Measurements from ENCODE around the gene KIAA1671.

Gene KIAA1671

DNA sequence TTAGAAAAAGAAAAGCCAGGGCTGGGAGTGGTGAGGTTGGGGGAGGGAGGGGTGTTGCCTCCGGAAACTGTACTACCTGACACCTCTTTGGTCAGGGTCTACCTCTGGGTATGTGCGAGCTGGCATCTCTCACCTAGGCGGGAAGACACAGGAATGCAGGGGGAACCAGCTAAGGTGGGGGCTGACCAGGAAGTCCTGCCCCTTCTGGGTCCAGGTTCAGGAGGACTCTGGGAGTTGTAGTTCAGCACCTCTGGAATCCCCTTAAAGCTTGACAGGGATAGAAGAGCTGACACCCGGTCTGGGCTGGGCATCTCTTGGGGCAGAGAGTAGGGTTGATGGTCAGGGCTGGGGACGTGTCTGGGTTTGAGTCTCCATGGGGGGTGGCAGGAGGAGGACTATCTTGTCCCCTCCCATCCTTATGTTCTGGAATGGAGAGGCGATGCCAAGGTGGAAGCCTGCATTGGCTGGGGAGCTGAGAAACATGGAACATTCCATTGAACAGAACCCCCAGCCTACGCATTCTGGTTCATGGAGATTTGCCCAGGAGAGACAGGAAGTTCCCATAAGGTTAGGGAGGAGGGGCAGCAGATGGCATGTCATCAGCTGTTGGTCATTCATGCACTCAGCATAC lies 2.1 kb upstream of the KIAA1671 start:
- DNase-seq (ENCODE audit: low read depth, low spot score) = no peak
- peak overlapping the region; percentile 12 for H3K27ac ChIP-seq

- peak overlapping the region; percentile 87 for H3K27ac ChIP-seq
Observed at GRCh38 chr22:24952837-24953383, 394 bp downstream of the KIAA1671 start.

DNA sequence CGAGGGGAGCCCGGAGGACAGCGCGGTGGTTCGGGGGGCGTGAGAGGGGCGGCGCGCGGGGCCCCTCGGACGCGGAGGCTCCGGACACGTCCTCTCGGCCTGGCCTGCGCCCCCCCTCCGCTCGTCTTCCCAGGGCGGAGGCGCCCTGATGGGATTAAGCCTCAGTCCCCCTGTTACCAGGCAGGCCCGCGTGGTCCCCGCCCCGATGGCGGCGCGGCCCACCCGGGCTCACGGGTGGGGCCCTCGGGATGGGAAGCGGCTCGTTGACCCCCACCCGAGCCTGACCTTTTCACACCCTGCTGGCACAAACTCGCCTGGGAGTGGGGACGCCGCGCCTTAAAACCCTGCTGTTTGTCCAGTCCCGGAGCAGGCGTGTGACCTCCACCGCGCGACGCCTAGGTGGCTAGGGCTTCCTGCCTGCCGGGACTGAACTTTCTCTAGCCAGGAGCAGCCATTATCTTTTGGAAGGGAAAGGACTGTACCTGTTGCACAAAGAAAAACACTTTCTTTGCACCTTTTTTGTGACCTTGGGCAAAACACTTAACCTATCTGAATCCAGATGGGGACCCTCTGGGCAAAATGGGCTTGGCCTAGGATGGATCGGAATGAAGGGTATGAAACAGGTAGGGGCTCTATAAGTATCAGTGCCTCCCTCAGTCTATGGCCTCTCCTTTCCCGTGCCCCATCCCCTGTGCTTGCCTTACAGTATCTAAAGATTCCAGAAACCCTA lies 1.0 kb downstream of the KIAA1671 start:
- peak overlapping the region; percentile 87 for H3K27ac ChIP-seq
- no peak for DNase-seq (ENCODE audit: low read depth, low spot score)

More at GRCh38 chr22:24952837-24953383, 394 bp downstream of the KIAA1671 start:
- DNase-seq (ENCODE audit: low read depth, low spot score) = no peak

DNA sequence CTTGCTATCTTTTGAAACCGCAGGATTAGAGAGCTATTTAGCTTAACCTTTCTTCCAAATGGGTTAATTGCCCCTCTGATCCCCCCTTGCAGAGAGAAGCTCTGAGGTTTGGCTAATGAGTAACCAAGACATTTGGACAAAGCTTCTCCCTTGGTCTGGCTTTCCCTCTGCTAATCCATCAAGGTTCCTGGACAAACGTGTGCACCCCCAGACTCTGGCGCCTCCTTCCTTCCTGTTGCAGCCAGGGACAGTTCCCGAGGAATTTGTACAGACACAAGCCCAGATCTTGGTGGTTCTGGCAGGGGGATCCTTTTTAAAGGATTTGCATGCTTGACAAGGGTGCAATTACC lies 1.6 kb downstream of the KIAA1671 start:
- DNase-seq (ENCODE audit: low read depth, low spot score) = no peak
- peak overlapping the region; percentile 87 for H3K27ac ChIP-seq

GRCh38 chr22:24954856-24955255 lies 2.3 kb downstream of the KIAA1671 start:
- DNase-seq (ENCODE audit: low read depth, low spot score) = no peak

DNA sequence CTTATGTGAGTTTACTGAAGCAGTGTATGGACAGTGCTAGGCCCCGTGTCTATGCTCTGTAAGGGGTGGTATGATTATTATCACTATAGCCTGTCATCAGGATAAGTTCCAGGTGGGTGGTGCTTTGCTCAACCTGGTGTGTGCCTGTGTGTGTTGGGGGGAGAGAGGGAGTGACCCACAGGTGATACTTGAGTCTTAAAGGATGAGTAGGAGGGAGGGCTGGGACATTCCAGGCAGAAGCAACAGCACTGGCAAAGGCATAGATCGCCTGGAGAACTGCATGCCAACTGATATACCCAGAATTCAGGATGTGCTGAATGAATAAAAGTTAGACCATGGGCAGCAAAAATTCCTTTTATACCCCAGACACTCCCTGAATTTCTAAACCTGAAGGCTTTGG lies 4.5 kb downstream of the KIAA1671 start:
- H3K27ac ChIP-seq = peak overlapping the region; percentile 9
- DNase-seq (ENCODE audit: low read depth, low spot score) = no peak

More at GRCh38 chr22:24954856-24955255, 2.3 kb downstream of the KIAA1671 start:
- no peak overlapping the region for H3K27ac ChIP-seq

GRCh38 chr22:24961217-24961844 lies 8.8 kb downstream of the KIAA1671 start:
- no peak overlapping the region for H3K27ac ChIP-seq
- DNase-seq (ENCODE audit: low read depth, low spot score) = no peak

DNA sequence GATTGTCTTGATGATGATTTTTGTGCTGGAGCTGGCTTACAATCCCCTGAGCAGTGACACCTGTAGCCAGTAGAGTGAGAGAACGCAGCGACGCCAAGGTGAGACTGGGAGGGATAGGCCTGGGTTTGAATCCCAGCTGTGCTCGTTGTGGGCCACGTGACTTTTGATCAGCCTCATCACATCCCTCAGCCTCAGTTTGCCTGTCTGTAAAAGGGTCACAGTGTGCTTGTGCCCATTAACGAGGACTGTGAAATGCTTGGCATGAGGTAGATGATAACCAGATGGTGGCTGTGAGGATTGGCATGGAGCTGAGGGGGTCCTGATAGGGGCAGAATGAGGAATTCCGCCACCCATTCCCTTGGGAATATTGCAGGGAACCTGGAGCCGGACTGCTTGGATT lies 9.6 kb downstream of the KIAA1671 start:
- no peak for DNase-seq (ENCODE audit: low read depth, low spot score)
- no peak overlapping the region for H3K27ac ChIP-seq

GRCh38 chr22:24962835-24963234 lies 10.3 kb downstream of the KIAA1671 start:
- H3K27ac ChIP-seq = no peak overlapping the region
- DNase-seq (ENCODE audit: low read depth, low spot score) = no peak

DNA sequence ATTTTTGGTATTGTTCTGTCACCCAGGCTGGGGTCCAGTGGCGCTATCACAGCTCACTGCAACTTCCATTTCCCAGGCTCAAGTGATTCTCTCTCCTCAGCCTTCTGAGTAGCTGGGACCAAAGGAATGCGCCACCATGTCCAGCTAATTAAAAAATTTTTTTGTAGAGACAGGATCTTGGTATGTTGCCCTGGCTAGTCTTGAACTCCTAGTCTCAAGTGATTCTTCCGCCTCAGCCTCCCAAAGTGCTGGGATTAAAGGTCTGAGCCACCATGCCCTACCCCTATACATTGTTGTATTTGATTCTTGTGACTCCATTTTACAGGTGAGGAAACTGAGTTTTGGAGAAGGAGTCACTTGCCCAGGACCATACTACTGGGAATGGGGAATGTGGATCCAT lies 11.9 kb downstream of the KIAA1671 start:
- no peak for DNase-seq (ENCODE audit: low read depth, low spot score)
- peak overlapping the region; percentile 81 for H3K27ac ChIP-seq

DNA sequence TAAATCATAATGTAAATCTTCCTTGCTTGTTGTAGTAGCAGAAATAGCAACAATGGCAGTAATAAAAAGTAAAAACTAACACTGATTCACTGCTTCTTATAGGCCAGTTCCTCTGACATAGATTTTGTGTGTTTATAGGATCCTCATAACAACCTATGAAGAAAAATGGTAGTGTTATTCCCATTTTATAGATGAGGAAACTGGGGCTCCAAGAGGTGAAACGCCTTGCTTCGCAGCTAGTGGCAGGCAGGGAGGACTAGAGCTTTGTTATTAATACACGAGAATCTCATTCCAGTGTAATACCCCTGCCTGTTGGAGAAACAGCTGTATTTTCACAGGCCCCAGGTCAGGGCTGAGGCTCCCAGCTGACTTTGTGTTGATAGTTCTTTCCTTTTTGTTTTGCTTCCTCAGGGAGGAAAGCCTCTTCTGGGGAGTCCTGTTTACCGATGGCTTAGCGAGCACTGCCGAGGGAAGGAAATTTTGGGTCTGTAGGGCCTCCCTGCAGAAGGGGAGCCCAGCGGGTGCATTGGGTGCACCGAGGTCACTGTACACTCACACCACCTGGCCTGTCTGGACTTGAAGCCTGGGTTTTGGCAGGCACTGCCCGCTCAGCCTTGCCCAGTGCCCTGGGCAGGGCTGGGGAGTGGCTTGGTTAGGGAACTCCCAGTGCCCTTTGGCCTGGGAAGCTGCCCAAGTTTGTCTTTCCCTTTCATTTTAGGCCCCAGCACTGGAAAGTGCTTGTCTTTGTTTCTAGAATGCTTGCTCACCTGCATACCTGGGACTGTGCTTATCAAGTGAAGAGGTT lies 13.5 kb downstream of the KIAA1671 start:
- DNase-seq (ENCODE audit: low read depth, low spot score) = no peak
- peak overlapping the region; percentile 81 for H3K27ac ChIP-seq

- no peak for DNase-seq (ENCODE audit: low read depth, low spot score)
Observed at GRCh38 chr22:24968066-24968561, 15.6 kb downstream of the KIAA1671 start.

GRCh38 chr22:24969560-24970301 lies 17.2 kb downstream of the KIAA1671 start:
- H3K27ac ChIP-seq = peak overlapping the region; percentile 81
- no peak for DNase-seq (ENCODE audit: low read depth, low spot score)

More at GRCh38 chr22:24968066-24968561, 15.6 kb downstream of the KIAA1671 start:
- peak overlapping the region; percentile 81 for H3K27ac ChIP-seq

- DNase-seq (ENCODE audit: low read depth, low spot score) = no peak
Observed at GRCh38 chr22:24972369-24972768, 19.9 kb downstream of the KIAA1671 start.

DNA sequence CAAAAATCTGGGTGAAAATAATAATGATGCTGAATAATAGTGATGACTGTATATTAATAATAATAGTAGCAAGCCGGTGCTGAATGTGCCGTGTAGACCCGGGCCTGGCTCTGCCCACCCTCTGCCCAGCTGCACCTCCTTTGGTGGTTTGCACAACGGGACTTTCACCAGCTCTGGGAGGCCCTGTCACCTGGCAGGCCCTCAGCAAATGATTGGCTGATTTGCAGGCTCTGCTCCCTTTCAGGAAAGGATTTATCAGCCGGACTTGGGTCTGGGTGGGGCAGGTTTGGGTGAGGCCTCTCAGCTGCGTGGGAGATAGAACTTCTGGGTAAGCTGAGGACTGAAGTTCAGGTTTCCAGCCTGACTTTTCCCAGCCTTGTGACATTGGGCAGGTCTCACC lies 21.4 kb downstream of the KIAA1671 start:
- DNase-seq (ENCODE audit: low read depth, low spot score) = no peak
- no peak overlapping the region for H3K27ac ChIP-seq

More at GRCh38 chr22:24972369-24972768, 19.9 kb downstream of the KIAA1671 start:
- H3K27ac ChIP-seq = no peak overlapping the region

DNA sequence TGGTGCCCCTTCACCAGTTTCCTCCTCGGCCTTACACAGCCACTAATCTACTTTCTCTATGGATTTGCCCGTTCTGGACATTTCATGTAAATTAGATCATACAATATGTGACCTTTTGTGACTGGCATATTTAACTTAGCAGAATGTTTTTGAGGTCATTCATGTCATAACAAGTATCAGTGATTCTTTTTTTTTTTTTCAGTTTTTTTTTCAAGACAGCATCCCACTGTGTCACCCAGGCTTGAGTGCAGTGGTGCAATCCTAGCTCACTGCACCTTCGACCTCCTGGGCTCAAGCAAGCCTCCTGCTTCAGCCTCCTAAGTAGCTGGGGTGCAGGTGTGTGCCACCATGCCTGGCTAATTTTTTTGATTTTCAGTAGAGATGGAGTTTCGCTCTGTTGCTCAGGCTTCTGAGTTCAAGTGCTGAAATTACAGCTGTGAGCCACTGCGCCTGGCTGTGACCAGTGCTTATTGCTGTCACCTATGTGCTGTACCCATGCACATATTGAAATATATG lies 22.7 kb downstream of the KIAA1671 start:
- H3K27ac ChIP-seq = peak overlapping the region; percentile 92
- DNase-seq (ENCODE audit: low read depth, low spot score) = no peak

DNA sequence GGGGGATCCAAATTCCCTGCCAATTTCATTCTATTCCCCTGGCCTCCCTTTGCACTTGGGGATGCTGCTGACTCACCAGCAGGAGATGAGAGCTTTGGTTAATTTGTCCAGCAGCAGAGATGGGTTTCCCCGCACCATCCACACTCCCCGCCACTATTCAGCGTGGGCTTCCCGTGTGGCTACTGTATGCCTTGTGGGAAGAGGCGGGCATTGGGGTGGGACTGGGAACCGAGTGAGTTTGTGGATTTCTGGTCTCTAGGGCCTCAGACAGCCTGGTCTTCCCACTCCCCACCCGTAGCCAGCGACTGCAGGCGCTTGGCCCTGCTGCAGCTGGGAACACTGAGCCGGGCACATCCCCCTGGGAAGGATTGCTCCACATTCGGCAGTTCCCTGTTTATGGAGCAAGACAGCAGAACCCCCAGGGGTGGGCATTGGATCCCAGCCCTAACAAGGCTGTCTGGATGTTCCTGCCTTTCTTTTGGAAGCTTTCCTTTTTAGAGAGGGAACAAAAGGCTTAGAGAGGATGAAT lies 23.4 kb downstream of the KIAA1671 start:
- peak overlapping the region; percentile 92 for H3K27ac ChIP-seq
- no peak for DNase-seq (ENCODE audit: low read depth, low spot score)

- H3K27ac ChIP-seq = peak overlapping the region; percentile 92
Observed at GRCh38 chr22:24976442-24977218, 24.1 kb downstream of the KIAA1671 start.

More at GRCh38 chr22:24976442-24977218, 24.1 kb downstream of the KIAA1671 start:
- no peak for DNase-seq (ENCODE audit: low read depth, low spot score)
